ENCODE data around the gene TBX5.

GRCh38 chr12:114368685-114369452 is 37.1 kb downstream of the TBX5 start:
- TF ChIP-seq CTCF (IDR thresholded peaks at IDR 0.05) (no peak), POLR2A (IDR thresholded peaks at IDR 0.05) (no peak)
